IPS DF 4.7 (cell line): ENCODE results near the gene CHSY1.
"Not testable (repeated sequence)": the region's sequence is repeated elsewhere in the genome, so short reads cannot be mapped to it uniquely, and the experiment has no call there.

Experiments
- DNase-seq: peaks from one replicate; pipeline ENCODE4 v3.0.0-alpha.2; 2013; ENCODE audit warnings: low spot score; ENCODE audit errors: extremely low read depth

The CHSY1 gene, protein sequence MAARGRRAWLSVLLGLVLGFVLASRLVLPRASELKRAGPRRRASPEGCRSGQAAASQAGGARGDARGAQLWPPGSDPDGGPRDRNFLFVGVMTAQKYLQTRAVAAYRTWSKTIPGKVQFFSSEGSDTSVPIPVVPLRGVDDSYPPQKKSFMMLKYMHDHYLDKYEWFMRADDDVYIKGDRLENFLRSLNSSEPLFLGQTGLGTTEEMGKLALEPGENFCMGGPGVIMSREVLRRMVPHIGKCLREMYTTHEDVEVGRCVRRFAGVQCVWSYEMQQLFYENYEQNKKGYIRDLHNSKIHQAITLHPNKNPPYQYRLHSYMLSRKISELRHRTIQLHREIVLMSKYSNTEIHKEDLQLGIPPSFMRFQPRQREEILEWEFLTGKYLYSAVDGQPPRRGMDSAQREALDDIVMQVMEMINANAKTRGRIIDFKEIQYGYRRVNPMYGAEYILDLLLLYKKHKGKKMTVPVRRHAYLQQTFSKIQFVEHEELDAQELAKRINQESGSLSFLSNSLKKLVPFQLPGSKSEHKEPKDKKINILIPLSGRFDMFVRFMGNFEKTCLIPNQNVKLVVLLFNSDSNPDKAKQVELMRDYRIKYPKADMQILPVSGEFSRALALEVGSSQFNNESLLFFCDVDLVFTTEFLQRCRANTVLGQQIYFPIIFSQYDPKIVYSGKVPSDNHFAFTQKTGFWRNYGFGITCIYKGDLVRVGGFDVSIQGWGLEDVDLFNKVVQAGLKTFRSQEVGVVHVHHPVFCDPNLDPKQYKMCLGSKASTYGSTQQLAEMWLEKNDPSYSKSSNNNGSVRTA

DNA sequence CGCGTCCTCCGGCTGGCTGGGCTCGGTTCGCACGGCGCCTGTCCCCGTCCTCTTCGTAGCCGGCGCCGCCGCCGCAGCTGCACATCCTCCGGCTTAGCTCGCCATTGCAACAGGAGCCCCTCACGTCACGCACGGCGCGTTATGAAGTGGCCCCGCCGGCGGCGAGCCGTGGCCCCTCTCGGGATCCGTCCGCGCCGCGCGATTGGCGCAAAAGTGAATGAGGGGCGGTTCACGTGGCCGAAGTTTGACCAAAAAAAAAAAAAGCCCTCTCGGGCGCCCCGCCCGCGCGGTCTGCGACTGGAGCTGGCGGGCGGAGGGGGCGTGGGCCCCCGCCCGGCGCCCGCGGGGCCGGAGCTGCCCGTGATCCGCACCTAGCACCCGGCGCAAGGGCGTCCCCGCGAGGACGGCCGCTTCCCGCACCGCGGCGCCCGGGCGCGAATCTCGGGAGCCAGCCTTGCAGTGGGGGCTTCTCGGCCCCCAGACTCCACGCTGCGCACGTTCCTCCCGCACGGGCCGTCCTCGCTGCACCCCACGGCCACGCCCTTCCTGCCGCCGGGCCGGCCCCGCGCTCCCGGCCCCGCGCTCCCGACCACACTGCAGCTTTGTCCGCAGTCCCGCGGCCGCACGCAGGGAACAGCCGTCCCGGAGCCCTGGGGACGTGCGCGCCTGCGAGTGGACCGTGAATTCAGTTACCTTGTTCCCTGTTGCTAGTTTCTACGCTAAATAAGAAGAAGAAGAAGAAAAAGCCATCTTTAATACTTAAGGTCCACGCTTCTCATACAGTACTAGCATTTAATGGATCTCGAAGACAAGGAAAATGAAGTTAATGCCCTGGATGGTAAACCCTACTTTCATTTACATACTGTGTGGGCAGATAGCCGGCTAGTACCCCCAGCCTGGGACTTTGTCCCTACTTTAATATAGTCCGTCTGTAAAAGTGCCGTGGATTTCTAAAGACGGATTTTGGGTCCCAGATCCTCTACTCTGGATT is at the start of gene CHSY1:
CHSY1 (minus strand) TSS at position 219 of the 991 bp plus-strand sequence. CDS start 592 bp downstream, outside the sequence.
- no peak for DNase-seq

DNA sequence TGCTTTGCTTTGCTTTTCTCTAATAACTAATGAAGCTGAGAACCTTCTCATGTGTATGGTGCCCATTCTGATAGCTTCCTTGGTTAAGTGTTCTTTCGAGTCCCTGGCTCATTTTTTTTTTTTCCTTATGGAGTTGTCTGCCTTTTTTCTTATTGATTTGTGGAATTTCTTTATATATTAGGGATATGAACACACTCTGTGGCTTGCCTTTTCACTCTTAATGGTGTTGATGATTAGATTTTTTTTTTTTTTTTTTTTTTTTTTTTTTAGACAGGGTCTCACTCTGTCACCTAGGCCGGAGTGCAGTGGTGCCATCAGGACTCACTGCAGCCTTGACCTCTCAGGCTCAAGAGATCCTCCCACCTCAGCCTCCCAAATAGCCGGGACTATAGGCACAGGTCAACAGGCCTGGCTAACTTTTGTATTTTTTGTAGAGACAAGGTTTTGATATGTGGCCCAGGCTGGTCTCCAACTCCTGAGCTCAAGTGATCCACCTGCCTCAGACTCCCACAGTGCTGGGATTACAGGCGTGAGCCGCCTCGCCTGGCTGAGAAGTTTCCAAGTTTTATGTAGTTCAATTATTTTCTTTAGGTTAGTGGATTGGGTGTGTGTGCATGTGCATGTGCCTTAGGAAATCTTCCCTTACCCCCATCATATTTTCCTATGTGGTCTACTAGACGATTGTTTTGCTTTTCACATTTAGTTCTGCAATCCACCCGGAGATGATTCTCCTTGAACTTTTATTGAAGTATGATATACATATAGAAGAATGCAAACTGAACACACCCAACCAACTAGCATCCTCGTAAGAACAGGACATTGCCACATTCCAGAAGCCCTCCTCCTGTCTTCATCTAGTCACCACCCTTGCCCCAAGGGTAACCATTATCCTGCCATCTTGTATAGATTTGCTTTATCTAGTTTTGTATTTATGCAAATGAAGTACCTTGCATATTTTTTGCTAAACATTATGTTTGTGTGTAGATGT is 44.9 kb upstream of the CHSY1 start:
- DNase-seq: no peak

DNA sequence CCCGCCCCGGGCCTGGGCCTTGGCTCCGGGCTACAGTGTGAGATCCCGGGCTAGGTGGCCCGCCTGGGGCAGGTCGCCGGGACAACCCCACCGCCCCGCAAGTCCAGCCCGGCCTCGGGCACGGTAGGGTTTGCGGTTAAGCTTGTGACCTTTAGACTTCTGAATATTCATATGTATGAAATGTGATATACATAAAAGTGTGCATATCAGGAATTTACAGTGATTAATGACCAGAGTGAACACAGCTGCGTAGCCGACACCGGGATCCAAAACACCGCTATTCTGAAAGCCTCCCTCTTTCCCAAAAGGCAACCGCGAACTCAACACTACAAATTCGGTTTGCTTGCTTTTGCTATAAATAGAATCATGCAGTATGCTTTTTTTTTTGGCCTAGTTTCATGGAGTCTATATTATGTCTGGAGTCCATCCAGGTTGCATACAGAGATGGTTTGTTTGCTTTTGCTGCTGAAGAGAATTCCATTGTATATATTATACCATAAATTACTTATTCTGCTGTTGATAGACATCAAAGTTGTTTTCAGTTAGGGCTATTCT is 43.8 kb upstream of the CHSY1 start:
- no peak for DNase-seq

DNA sequence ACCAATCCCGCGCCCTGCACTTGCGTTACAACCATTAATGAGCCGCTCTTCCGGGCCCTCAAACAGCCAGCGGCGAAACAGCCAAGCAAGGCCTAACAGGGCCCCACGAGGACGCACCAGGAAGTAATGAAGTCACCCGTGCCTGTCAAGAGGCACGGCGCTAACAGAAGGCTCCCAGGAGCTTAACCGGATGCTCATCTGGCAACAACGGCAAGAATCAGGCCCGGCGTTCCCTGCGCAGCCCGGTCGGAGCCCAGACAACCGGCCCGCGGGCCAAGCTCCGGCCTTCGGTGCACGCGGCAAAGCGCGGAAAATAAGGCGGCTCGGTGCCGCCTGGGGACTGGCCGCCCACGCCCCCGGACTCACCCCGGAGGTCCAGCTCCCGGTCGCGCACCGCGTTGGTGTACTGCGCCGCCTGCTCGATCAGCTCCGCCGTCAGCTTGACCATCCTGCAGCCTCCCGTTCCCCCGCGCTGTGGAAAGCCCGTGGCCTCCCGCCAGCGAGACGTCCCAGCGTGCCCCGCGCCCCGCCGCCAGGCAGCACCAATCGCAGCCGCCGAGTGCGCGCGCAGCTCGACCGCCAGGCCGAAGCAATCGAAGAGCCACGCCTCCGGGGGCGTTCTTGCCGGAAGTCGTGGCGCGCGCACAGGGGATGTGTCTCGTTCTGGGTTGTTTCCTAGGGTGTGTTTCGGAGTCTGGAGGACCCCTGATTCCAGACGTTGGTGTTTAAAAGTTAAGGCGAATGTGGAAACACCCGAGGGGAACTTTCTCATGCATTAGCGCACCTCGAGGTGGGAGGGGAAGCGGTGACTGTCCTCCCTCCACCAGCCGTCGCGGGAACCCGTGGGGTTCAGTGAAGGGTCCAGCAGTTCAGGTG is 43.1 kb upstream of the CHSY1 start, which contains the start of gene SNRPA1:
SNRPA1 (minus strand) TSS at position 518 of the 876 bp plus-strand sequence; CDS start at position 448, 70 bp downstream.
- DNase-seq: no peak

DNA sequence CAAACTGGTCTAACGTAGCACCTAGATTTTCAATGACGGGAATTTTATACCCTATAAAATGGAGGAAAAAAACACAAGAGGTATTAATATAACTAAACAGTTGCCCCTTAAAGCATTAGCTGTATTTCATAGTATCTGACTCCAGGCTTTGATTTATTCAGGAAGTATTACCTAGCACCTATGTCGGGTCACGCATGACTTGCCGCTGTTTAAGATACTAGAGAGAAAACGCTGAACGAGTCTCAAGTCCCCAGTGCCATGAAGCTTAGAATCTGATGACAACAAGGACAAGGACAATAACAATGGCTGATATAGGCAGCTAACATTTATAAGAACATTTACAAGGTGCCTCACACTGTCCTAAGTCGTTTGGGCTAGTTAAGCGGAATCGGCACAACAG is 41.3 kb upstream of the CHSY1 start:
- no peak for DNase-seq

DNA sequence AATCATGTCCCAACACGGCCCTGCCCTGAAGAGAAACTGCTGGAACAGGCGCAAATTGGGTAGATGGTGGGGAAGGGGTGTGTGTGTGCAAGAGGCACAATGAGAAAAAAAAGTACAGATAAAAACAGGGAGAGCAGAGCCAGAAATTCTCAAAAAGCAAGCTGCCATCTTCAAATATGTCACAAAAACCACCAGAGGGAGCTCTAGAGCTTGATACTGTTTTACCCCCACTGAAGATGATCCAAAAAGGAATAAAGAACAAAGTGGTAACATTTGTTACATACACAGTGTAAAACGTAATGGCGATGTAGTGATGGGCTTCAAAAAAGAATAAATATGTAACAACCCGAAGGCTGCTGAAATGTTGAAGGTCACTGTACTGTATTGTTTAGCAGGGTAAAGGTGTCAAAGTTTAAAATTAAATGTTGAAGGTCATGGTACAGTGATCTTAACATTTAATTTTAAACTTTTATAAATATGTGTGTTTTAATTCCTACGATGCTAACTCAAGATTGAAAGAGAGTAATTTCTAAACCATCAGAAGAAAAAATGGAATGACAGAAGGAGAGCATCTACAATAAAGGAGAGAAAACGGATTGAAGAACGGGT is 37.2 kb upstream of the CHSY1 start:
- no peak for DNase-seq

DNA sequence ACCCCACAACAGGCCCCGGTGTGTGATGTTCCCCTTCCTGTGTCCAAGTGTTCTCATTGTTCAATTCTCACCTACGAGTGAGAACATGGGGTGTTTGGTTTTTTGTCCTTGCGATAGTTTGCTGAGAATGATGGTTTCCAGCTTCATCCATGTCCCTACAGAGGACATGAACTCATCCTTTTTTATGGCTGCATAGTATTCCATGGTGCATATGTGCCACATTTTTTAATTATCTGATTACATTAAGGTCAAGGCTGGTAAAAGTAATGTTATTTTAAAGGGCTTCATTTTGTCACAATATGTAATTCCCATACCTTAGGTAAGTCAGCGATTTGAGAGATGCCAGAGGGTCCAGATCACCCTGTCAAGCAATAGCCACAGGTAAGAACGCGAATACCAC is 35.5 kb upstream of the CHSY1 start:
- not testable (repeated sequence) for DNase-seq

DNA sequence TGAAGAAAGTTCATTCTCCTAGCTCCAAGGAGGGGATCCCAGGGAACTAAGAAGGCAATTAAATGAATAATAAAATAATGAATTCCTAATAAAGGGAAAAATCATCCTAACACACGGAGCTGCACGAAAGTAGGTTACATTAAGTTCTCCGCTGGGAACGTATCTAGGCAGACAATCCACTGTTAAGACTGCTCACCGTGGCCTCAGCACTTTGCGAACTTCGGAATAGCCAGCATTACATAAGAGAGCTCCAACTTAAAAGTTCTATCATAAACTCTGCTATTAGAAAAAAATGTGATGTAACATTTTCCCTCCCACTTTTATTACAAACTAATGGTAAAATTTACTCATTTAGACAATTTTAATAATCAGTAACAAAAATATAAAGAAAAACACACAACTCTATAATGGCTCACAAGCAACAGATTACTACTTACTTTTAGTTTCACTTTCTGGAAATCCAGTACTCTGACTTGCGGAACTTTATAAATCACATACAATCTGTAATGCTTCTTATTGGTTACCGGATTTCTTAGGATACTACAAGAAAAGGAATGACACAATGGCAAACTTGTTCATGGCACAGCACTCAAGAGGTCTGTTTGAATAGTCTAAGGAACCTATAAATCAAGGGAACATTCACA is 34.7 kb upstream of the CHSY1 start:
- no peak for DNase-seq

DNA sequence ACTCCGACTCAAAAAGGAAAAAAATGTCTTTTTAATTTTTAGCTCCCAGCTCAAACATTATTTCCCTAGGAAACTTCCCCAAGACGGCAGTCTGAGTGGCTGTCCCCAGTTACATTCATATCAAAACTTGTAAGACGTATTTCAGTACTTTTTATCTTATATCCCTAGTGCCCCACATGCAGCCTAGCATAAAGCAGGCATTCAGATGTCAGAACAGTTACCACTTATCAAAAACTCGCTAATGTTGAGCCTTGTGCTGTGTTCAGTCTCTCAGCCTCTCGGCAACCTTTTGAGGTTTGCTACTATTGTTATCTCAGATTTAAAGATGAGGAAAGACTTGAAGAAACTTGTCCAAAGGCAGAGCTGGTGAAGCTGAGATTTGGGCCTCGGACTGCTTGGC is 32.1 kb upstream of the CHSY1 start:
- no peak for DNase-seq

DNA sequence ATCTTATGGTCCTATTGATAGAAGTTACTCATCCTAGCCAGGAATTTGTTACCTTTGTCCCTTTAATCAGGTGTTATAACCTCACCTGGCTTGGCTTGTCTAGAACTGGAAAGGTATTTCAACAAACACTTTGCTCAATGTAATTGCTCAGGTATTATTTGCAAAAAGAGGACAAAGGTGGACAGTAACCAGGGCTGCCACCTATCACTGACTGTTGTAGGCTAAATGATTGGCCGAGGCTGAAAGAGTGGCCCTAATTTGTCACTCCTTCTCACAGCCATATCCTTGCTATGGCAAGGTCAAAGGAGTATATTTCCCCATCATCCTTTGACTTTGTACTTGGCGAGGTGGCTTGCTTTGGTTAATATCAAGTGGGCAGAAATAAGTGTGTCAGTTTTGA is 28.2 kb upstream of the CHSY1 start:
- no peak for DNase-seq

DNA sequence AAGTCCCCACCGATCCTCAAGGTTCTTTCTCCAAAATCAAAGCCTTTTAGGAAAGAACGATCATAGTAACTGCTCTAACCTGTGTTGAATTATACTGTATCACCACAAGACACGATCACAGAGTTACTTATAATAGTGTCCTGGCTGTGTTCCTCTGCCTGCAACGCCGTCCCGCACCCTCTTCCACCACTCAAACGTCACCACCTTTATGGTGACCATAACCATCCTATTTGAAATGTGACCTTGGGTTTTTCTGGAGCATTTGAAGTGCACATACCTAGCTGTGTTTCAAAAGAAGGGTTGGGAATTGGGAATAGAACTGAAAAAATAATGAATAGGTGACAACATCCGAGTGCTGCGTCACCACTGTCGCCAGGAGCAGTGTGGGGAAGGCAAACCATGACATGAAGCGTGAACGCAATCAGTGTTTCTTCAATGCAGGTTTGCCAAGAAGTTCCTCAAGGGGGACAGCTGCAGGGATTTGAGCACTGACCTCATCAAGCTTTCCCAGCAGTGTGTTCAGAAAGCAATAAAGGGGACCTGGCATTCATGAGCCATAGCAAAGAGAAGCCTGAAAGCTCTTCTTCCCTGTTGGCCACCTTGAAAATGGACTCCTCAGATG is 26.2 kb upstream of the CHSY1 start:
- DNase-seq: no peak

DNA sequence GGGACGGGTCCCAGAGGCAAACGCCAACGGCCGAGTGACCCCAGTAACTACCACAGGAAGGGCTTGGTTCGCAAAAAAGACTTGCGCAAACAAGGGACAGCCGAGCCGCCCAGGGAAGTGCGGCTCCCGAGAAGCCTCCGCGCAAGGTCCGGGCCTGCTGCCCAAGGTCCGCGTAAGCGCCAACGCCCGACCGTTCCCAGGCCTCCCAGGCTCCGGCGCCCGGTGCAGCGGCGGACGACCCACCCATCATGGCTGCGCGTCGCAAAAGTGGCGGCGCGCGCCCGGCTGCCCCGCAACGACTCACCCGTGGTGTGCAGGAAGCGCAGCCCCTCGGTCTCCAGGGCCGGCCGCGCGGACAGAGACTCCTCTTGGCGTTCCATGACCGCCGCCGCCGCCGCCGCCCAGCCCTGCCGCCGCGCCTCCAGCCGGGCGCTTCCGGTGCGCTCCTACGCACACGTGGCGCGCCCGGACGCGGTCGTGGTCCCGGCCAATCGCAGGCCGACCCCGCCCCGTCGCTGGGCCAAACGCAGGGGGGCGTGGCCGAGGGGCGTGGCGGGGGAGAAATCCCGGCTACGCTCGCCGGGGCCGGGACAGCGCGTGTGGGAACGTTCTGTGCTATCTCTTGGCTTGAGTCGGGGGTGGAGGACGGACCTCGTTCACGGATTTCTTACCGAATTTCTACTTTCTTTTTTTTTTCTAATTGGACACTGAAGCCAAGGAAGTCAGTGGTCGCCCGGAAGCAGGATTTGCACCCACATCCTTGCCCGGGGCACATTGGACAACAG is 25.4 kb upstream of the CHSY1 start, which contains the start of gene SELENOS:
SELENOS (minus strand) TSS at position 448 of the 785 bp plus-strand sequence; CDS start at position 380, 68 bp downstream.
- DNase-seq: no peak

DNA sequence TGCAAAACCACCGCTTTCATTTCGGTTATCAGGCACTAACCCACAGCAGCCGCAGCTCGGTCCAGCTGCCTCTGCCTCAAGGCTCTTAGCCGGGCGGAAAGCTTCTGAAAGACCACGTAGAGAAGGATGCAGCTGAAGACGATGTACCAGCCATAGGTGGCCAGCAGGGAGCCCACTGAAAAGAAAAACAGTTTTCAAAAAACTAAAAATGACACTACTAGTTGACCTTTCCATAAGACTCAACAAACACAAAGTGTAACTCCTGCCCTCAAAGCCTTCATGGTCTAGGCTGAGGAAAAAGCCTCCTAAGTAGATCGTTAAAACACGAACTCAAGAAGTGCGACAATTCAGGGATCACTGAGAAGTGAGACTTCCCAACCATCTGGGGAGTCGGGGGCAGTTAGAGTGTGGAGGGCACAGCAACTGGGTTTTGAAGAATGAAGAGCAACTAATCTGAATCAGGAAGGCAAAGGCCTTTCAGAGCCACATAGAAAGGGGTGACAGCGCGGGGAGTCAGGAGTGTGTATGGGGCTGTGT is 24.7 kb upstream of the CHSY1 start:
- DNase-seq: no peak

DNA sequence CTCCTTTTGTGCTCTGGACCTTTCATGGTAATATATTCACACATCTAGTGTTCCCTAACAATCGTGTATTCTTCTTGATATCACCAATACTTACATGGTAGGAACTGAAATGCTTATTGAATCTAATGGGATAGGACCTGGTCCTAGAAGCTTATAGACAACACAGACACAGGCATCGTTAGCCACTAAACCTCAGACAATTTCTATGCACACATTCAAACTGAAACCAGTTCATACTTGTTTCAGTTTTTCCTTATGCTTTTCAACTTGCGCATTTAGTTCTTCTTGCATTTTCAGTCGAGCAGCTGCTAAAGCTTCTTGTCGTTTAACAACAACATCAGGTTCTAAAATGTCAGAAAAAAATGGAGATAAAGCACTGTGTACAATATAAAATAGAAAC is 23.2 kb upstream of the CHSY1 start:
- no peak for DNase-seq

DNA sequence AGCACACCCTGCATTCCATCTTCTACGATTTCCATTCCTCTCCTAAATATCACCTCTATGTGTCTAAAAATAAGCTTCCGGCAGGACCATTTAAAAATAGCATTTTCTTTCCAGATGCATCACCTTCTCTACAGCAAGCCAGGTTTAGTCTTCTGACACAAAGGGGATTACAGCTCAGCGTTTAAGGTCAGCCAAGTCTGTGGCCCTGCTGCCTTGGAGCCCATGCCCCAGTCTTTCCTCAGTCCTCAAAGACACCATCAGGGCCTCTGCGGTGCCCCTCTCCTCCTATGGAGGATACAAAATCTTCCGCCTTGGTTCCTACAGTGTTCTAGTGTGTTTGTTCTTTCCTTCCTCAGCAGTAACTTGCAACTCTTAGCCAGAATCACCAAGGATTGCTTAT is 21.7 kb upstream of the CHSY1 start:
- no peak for DNase-seq

DNA sequence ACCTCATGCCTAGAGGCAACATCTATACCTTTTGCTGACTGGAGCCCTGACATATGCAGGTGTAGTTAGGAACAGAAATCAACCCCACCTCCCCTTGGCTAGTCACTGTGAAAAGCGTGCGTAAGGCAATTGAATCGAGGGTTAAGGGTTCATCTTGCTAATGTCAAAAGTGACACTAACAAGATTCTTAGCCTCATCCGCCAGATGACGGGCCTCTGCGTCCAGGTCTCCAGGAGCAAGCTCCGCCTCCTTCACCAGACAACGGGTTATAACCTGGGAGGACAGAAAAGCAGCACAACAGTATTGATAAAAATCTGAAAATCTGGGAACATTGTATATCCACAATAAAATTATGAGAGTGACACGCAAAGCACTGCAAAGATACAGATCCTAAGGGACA is 20.7 kb upstream of the CHSY1 start:
- no peak for DNase-seq
